GM21423 (cell line): ENCODE measurements around the gene AFAP1.

Experiments used
- ATAC-seq: cut with Tn5 transposase; IDR thresholded peaks from one replicate; pipeline ENCODE4 v1.9.1; 2021; ENCODE audit warnings: mild to moderate bottlenecking, moderate library complexity; ENCODE audit not compliant: unreplicated experiment

The AFAP1 gene

GRCh38 chr4:7788193-7788592 is 151.5 kb downstream of the AFAP1 start:
- no peak for ATAC-seq

GRCh38 chr4:7787681-7788141 is 151.9 kb downstream of the AFAP1 start:
- no peak for ATAC-seq

GRCh38 chr4:7787067-7787466 is 152.6 kb downstream of the AFAP1 start:
- no peak for ATAC-seq

- no peak for ATAC-seq
Observed at GRCh38 chr4:7786517-7786916, 153.1 kb downstream of the AFAP1 start.

- ATAC-seq: no peak
Observed at GRCh38 chr4:7786040-7786439, 153.6 kb downstream of the AFAP1 start.

GRCh38 chr4:7785017-7785416 is 154.6 kb downstream of the AFAP1 start:
- no peak for ATAC-seq

GRCh38 chr4:7784131-7784870 is 155.4 kb downstream of the AFAP1 start:
- ATAC-seq: no peak

GRCh38 chr4:7783541-7783940 is 156.1 kb downstream of the AFAP1 start:
- ATAC-seq: no peak

GRCh38 chr4:7782783-7783182 is 156.9 kb downstream of the AFAP1 start:
- no peak for ATAC-seq

- ATAC-seq: no peak
Observed at GRCh38 chr4:7781993-7782392, 157.7 kb downstream of the AFAP1 start.

GRCh38 chr4:7781366-7781765 is 158.3 kb downstream of the AFAP1 start:
- ATAC-seq: no peak

- no peak for ATAC-seq
Observed at GRCh38 chr4:7780751-7781348, 158.8 kb downstream of the AFAP1 start.

- ATAC-seq: no peak
Observed at GRCh38 chr4:7779432-7779768, 160.3 kb downstream of the AFAP1 start.

- ATAC-seq: no peak
Observed at GRCh38 chr4:7778510-7779431, 160.9 kb downstream of the AFAP1 start.

- ATAC-seq: no peak
Observed at GRCh38 chr4:7777871-7778509, 161.7 kb downstream of the AFAP1 start.

- no peak for ATAC-seq
Observed at GRCh38 chr4:7777017-7777710, 162.5 kb downstream of the AFAP1 start.

GRCh38 chr4:7775396-7775795 is 164.3 kb downstream of the AFAP1 start:
- ATAC-seq: no peak

GRCh38 chr4:7774301-7775294 is 165.1 kb downstream of the AFAP1 start:
- ATAC-seq: no peak

GRCh38 chr4:7773401-7774180 is 166.1 kb downstream of the AFAP1 start:
- no peak for ATAC-seq
